Upper lobe of left lung (tissue), 6 donors: Measurements from ENCODE around the gene SLC25A20. TPM values are rescaled to one million over a fixed set of nuclear protein-coding genes. Genes with fewer than 3 reads are reported as not detected.

Experiments used
- ATAC-seq, 2 donors: fragments of 200-7000 bp; cut with Tn5 transposase; one replicate each; pipeline ENCODE4 v1.9.1; 2022; ENCODE audit warnings: mild to moderate bottlenecking in 2 of 2, moderate library complexity in 2 of 2; ENCODE audit not compliant: low FRiP score in 2 of 2
- DNase-seq, 2 donors: peaks; one replicate each; pipeline ENCODE4 v3.0.0-alpha.2; 2019 to 2020
- H3K27ac ChIP-seq, 4 donors: fragments of 200-600 bp; sonication (generic); one replicate each; pipeline ENCODE4 v1.5.1; 2016 to 2019
- H3K27me3 ChIP-seq, 4 donors: fragments of 200-600 bp; sonication (generic); one replicate each; pipeline ENCODE4 v1.5.1; 2017 to 2019
- H3K36me3 ChIP-seq, 4 donors: fragments of 200-600 bp; sonication (generic); one replicate each; pipeline ENCODE4 v1.5.1; 2016 to 2019
- H3K4me1 ChIP-seq, 4 donors: fragments of 200-600 bp; sonication (generic); one replicate each; pipeline ENCODE4 v1.5.1; 2018 to 2019
- H3K4me3 ChIP-seq, 4 donors: fragments of 200-600 bp; sonication (generic); one replicate each; pipeline ENCODE4 v1.5.1; 2017 to 2019; ENCODE audit warnings: mild to moderate bottlenecking in 2 of 4, moderate library complexity in 1 of 4
- H3K9me3 ChIP-seq, 4 donors: fragments of 200-600 bp; sonication (generic); one replicate each; pipeline ENCODE4 v1.5.1; 2018 to 2019
- EP300 ChIP-seq, 4 donors: sonication (generic); formaldehyde crosslinking; IDR thresholded peaks; one replicate each; pipeline ENCODE4 v1.5.1; 2017; ENCODE audit warnings: antibody characterized with exemption in 4 of 4, control low read depth in 2 of 4
- POLR2A ChIP-seq, 4 donors: fragments of 450-650 bp; IDR thresholded peaks; one replicate each; pipeline ENCODE4 v1.5.1; 2016 to 2017; ENCODE audit warnings: antibody characterized with exemption in 4 of 4, mild to moderate bottlenecking in 2 of 4
- POLR2AphosphoS5 ChIP-seq, 2 donors: sonication (generic); formaldehyde crosslinking; IDR thresholded peaks; one replicate each; pipeline ENCODE4 v1.5.1; 2017; ENCODE audit warnings: antibody characterized with exemption in 2 of 2
- WGBS, 2 donors: methylation state at CpG; one replicate each; pipeline ENCODE4 v1.1.5; 2017 to 2018; 5-methylcytosine and 5-hydroxymethylcytosine counted together
- total RNA-seq, 6 donors: library from RNA; depleted of rRNA in 4 of 6; stranded (reverse); fragments of >200 nt in 4 of 6; gene quantifications; one replicate each; pipeline versions ENCODE4 v1.1.0 to v1.2.1, GENCODE V29; 2016 to 2021
- TF ChIP-seq, protein P1 (sequence below), 6 experiments: fragments of 450-650 bp in 4 of 6; fragments of 200-600 bp in 2 of 6; sonication (generic) in 2 of 6; IDR thresholded peaks; one replicate each; pipeline ENCODE4 v1.5.1; 2016 to 2019; ENCODE audit warnings: antibody characterized with exemption in 6 of 6
- donor health status: DM: no; HTN: no; CAD: no; lungs with moderate emphysema.
- donor health status: DM: no; HTN: yes; CAD: no; lungs with severe emphysema.

Gene SLC25A20
- total RNA-seq, 6 donors from 2014 or later: 15.1 to 32.7 (median 19.2) TPM

DNA sequence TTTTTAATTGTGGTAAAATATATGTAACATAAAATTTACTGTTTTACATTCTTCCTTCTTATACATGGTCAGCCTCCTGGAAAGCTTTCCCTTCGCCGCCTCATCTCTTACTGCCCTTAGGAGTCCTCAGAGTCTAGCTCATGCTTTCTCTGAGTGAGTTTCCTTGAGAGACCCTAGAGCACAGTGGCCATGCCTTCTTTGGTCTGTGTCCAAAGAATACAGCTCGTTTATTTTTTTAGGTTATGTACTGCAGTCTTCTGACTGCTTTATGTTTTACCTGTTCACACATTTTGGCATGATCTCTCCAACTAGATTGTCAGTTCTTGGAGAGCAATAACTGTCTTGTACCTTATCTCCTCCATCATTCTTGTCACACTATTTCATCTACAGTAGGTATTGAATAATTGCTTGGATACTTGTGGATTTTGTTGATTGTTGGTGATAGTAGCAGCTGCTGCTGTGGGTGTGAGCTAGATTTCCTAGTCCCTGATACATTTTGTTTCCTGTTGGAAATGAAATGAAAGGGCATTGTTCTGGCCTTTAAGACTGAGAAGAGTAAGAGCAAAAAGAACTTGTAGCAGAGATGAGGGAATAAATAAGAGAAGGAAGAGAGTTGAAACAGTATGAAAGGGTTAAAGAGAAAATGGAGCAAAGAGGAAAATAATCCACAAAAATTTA, 30.8 kb upstream of the SLC25A20 start:
- Histone ChIP-seq H3K4me1 (peaks cover 41 to 64% (median 51%) of the 10 kb centered on the region in 4 donors), H3K27me3 (no peaks in the 10 kb centered on the region), H3K4me3 (no peak overlapping the region), H3K27ac (peak overlapping the region in 2 of 4 donors; percentile 25 to 27), H3K36me3 (peaks cover 0 to 65% (median 16%) of the 10 kb centered on the region in 4 donors), H3K9me3 (no peaks in the 10 kb centered on the region)
- 54 to 64% methylated on average over 3 of the region's 3 CpGs for WGBS, 2 donors
- ATAC-seq (no peak), DNase-seq (no peak)
- TF ChIP-seq POLR2AphosphoS5 (IDR thresholded peaks at IDR 0.05) (no peak), EP300 (IDR thresholded peaks at IDR 0.05) (no peak), POLR2A (IDR thresholded peaks at IDR 0.05) (no peak)
- TF ChIP-seq, protein P1, sequence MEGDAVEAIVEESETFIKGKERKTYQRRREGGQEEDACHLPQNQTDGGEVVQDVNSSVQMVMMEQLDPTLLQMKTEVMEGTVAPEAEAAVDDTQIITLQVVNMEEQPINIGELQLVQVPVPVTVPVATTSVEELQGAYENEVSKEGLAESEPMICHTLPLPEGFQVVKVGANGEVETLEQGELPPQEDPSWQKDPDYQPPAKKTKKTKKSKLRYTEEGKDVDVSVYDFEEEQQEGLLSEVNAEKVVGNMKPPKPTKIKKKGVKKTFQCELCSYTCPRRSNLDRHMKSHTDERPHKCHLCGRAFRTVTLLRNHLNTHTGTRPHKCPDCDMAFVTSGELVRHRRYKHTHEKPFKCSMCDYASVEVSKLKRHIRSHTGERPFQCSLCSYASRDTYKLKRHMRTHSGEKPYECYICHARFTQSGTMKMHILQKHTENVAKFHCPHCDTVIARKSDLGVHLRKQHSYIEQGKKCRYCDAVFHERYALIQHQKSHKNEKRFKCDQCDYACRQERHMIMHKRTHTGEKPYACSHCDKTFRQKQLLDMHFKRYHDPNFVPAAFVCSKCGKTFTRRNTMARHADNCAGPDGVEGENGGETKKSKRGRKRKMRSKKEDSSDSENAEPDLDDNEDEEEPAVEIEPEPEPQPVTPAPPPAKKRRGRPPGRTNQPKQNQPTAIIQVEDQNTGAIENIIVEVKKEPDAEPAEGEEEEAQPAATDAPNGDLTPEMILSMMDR (IDR thresholded peaks at IDR 0.05): no peak

- no peak for ATAC-seq
- Histone ChIP-seq H3K27me3 (no peaks in the 10 kb centered on the region), H3K4me1 (peaks cover 41 to 64% (median 51%) of the 10 kb centered on the region in 4 donors), H3K27ac (peak overlapping the region in 2 of 4 donors; percentile 25 to 27), H3K4me3 (no peak overlapping the region), H3K9me3 (no peaks in the 10 kb centered on the region), H3K36me3 (peaks cover 0 to 66% (median 20%) of the 10 kb centered on the region in 4 donors)
- WGBS, 2 donors: 63 to 81% methylated on average over 1 of the region's 1 CpG
- TF ChIP-seq POLR2AphosphoS5 (IDR thresholded peaks at IDR 0.05) (no peak), EP300 (IDR thresholded peaks at IDR 0.05) (no peak), POLR2A (IDR thresholded peaks at IDR 0.05) (no peak)
- TF ChIP-seq, protein P1 (IDR thresholded peaks at IDR 0.05): no peak
- DNase-seq: no peak
These were observed 30.0 kb upstream of the SLC25A20 start for GRCh38 chr3:48928679-48929078.

GRCh38 chr3:48927928-48928327, 29.2 kb upstream of the SLC25A20 start:
- DNase-seq (no peak), ATAC-seq (no peak)
- TF ChIP-seq EP300 (IDR thresholded peaks at IDR 0.05): no peak
- TF ChIP-seq, protein P1 (IDR thresholded peaks at IDR 0.05): no peak
- H3K4me1 ChIP-seq: peaks cover 41 to 63% (median 51%) of the 10 kb centered on the region in 4 donors
- H3K9me3 ChIP-seq: no peaks in the 10 kb centered on the region
- 35 to 55% methylated on average over 2 of the region's 2 CpGs for whole genome bisulfite sequencing, 2 donors
- no peaks in the 10 kb centered on the region for H3K27me3 ChIP-seq
- H3K36me3 ChIP-seq: peaks cover 0 to 67% (median 22%) of the 10 kb centered on the region in 4 donors
- H3K27ac ChIP-seq: no peak overlapping the region
- no peak overlapping the region for H3K4me3 ChIP-seq

GRCh38 chr3:48926425-48927392, 28.0 kb upstream of the SLC25A20 start:
- Histone ChIP-seq H3K4me3 (no peak overlapping the region), H3K27me3 (no peaks in the 10 kb centered on the region), H3K4me1 (peaks cover 43 to 57% (median 48%) of the 10 kb centered on the region in 4 donors), H3K9me3 (no peaks in the 10 kb centered on the region), H3K36me3 (peaks cover 0 to 73% (median 22%) of the 10 kb centered on the region in 4 donors), H3K27ac (peak overlapping the region in 1 of 4 donors; percentile 27)
- ATAC-seq (no peak), DNase-seq (no peak)
- no peak for TF ChIP-seq EP300 (IDR thresholded peaks at IDR 0.05)
- no peak for TF ChIP-seq POLR2AphosphoS5 (IDR thresholded peaks at IDR 0.05)
- no peak for TF ChIP-seq POLR2A (IDR thresholded peaks at IDR 0.05)
- TF ChIP-seq, protein P1 (IDR thresholded peaks at IDR 0.05): no peak
- 77 to 81% methylated on average over 11 of the region's 11 CpGs for WGBS, 2 donors
